Activated CD8-positive, alpha-beta memory T cell treated with anti-CD3 and anti-CD28 coated beads, Interleukin-2, amount 50 U/mL, for 1 hour (primary cell): ENCODE results near the gene OR1D5.
A peak's percentile ranks its signal among the peaks of the same experiment; 100 is the strongest.
"Not testable (repeated sequence)": the region's sequence is repeated elsewhere in the genome, so short reads cannot be mapped to it uniquely, and the experiment has no call there.

Experiments used
- DNase-seq: peaks from one replicate; pipeline ENCODE4 v3.0.0-alpha.2; 2020; ENCODE audit errors: extremely low read depth

The OR1D5 gene, protein sequence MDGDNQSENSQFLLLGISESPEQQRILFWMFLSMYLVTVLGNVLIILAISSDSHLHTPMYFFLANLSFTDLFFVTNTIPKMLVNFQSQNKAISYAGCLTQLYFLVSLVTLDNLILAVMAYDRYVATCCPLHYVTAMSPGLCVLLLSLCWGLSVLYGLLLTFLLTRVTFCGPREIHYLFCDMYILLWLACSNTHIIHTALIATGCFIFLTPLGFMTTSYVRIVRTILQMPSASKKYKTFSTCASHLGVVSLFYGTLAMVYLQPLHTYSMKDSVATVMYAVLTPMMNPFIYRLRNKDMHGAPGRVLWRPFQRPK

DNA sequence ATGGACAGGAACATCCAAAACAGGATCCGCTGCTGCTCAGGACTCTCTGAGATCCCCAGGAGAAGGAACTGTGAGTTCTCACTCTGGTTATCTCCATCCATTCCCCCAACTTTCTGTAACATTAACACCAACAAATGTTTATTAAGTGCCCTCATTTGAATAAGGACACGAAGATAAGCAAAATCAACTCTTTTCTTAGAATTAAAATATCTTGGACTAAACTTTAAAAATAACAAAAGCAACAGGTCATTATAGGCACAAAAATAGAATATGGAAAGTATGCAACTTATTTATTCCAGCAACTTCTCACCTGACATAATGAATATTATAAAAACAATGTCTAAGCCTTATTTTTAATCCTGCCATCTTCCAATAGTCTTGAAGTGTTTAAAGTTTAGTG, at the start of gene OR1D5:
OR1D5 (minus strand) TSS at position 101 of the 400 bp plus-strand sequence; CDS start at position 101, 0 bp downstream.
- DNase-seq: not testable (repeated sequence)

DNA sequence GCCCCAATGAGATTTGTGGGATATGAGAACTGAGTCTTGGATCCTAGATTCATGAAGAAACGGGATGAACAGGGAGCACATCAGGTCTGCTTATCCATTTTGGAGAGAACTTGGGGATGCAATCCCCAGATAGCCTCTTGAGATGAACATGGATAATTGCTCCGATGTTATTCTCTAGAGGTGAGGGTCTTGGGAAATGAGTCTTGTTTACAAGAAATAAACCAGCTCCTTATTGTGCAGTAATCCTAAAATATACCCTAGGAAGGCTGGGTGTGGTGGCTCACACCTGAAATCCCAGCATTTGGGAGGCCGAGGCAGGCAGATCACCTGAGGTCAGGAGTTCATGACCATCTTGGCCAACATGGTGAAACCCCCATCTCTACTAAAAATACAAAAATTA, 40.9 kb upstream of the OR1D5 start, which contains the start of gene OR1D2:
OR1D2 (minus strand) TSS at position 101 of the 400 bp plus-strand sequence. CDS start 11,426 bp downstream, outside the sequence.
- no peak for DNase-seq

GRCh38 chr17:3073850-3074249, 10.4 kb upstream of the OR1D5 start:
- DNase-seq: not testable (repeated sequence)

- DNase-seq: not testable (repeated sequence)
Measured at GRCh38 chr17:3065192-3065591, 1.8 kb upstream of the OR1D5 start.

DNA sequence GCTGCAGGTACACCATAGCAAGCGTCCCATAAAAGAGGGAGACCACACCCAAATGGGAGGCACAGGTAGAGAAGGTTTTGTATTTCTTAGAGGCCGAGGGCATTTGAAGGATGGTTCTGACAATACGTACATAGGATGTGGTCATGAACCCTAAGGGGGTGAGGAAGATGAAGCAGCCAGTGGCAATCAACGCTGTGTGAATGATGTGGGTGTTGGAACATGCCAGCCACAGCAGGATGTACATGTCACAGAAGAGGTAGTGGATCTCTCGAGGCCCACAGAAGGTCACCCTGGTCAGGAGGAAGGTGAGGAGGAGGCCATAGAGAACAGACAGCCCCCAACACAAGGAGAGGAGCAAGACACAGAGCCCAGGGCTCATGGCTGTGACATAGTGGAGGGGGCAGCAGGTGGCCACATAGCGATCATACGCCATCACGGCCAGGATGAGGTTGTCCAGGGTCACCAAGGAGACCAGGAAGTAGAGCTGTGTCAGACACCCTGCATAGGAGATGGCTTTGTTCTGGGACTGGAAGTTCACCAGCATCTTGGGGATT, 506 bp downstream of the OR1D5 start:
- not testable (repeated sequence) for DNase-seq

DNA sequence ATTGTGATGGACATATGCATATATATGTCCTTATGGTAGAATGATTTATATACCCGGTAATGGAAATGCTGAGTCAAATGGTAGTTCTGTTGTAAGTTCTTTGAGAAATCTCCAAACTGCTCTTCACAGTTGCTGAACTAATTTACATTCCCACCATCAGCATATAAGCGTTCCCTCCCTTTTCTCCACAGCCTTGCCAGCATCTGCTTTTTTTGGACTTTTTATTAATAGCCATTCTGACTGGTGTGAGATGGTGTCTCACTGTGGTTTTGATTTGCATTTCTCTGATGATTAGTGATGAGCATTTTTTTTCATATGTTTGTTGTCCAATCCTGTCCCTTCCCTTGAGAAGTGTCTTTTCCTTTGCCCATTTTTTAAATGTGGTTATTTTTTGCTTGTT, 8.5 kb downstream of the OR1D5 start:
- not testable (repeated sequence) for DNase-seq

GRCh38 chr17:3049705-3050295, 13.6 kb downstream of the OR1D5 start:
- no peak for DNase-seq

GRCh38 chr17:3048727-3049471, 14.5 kb downstream of the OR1D5 start:
- DNase-seq: peak; percentile 78

- DNase-seq: no peak
Measured at GRCh38 chr17:3046753-3047152, 16.7 kb downstream of the OR1D5 start.

- DNase-seq: no peak
Measured at GRCh38 chr17:3043737-3044365, 19.6 kb downstream of the OR1D5 start.

GRCh38 chr17:3040882-3041281, 22.5 kb downstream of the OR1D5 start:
- no peak for DNase-seq

DNA sequence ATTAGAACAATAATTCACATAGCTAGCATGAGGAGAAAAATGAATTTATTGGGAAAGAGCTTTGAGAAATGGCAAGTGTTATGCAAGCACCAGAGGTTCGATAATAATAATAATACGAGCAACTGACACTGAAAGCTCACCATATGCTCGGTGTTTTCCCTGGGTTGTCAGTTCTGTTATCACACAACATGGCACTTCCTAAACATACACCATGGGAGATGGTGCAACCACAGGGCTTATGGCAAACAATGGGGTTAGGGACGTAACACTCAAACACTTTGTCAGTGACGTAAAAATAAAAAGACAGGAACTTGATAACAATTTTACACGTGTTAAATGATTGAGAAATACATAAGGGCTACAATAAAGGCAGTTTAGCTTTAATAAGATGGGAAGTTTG, 23.7 kb downstream of the OR1D5 start:
- no peak for DNase-seq

GRCh38 chr17:3038941-3039340, 24.5 kb downstream of the OR1D5 start:
- DNase-seq: no peak

DNA sequence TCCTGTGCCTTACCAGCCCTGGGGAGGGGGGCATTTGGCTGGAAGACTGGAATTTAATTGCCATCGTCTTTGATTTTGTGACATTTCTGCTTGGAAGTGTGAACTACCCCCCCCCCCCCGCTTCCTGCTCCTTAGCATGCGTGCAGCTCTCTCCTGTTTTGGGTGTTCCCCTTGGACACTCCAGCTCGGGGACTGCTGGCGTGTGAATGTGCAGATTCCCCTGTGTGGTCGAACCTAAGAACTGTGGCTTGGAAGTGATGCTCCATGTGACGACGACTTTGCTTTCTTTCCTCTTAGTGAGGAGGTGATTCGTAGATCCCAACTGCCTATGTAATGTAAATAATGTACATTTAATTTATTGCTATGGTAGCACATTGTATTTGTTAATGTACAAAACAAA, 26.1 kb downstream of the OR1D5 start:
- DNase-seq: no peak

DNA sequence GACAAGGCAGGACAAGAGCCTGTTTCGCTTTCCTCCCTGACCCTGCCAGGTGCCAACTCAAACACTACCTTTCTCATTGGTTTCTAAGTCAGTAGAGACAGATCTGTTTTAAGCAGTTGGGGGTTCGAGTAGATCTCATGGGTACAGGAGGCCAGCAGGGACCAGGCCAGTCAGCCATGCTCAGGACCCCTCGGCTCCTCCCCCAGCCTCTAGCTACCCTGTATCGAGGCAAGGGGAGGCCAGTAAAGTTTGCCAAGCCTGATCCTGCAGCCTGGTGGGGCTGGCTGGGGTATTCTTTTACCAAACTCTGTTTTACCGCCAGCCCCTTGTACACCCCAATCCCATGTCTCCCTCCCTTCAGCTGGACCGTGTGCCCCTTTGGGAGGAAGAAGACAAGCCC, 26.6 kb downstream of the OR1D5 start:
- DNase-seq: no peak

GRCh38 chr17:3035968-3036280, 27.5 kb downstream of the OR1D5 start:
- no peak for DNase-seq

DNA sequence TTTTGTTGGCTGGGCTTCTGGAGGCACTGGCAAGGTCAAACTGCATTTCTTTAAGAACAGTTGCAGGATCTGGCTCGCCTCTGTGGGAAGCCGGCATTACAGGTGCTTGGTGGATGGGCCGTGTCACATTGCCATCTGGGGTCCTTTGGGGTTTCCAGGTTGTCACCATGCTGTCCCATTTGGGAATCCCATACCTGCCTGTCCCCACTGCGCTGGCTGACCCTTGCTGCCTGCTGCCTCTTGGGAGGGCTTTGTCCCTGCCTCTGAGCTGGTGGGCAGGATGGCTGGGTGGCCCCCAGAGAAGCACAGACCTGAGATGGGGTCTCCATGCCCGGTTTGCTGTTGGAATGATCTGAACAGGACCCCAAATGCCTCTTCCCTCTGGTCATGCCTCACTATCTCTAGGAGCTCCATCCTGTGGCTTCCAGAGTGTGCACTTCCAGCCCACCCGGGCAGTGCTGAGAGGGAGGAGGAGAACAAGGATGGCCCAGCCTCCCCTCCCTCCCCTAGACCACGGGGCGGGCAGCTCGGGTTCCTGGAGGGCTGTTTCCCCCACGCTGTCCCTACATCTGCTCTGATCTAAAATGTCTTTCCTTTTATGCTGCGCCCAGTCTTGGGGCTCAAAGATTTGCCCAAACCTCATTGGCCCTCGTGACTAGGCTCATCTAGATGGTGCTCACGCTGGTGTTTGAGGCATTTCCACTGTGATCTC, 28.0 kb downstream of the OR1D5 start:
- DNase-seq: no peak

- no peak for DNase-seq
Measured at GRCh38 chr17:3034578-3034920, 28.9 kb downstream of the OR1D5 start.

DNA sequence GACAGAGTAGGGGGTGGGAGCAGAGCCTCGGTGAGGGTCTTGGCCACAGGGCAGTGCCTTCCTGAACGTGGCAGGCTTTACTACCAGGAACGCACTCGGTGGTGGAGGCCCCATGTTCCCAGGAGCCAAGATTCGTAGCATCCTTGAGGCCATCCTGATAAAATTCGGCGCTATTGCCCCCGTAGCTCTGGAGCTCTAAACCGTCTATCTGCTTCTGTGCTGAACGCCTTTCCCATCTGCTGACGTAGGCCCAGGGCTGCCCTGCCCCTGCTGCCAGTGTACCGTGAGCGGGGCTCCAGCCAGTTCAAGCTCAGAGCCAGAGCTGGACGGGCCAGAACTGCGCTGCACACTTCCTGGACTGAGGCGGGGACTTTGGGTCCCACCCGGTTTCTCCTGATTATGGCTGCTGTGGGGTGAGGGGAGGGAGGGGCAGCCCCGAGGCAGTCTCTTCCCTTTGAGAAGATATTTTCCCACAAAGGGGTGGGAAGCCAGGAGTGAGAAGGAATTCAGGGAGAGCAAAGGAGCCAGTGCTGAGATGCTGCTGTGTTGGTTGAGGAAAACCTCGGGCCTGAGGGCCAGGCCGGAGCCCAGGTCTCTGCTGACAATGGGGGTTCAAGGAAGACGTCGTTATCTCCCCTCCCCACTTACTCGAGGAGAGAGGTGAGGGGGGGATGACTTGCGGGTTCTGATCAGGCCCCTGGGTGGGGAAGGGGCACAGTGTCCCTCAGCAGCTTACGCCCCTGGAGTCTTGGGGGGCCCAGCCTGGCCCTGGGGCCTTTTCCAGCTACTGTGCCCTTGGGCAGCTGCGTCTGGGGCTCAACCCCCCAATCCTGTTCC, 29.4 kb downstream of the OR1D5 start:
- no peak for DNase-seq

GRCh38 chr17:3033248-3033640, 30.2 kb downstream of the OR1D5 start:
- no peak for DNase-seq
